Measurements from ENCODE around the gene GPER1. TPM values are rescaled to one million over a fixed set of nuclear protein-coding genes. Genes with fewer than 3 reads are reported as not detected.

GPER1 gene
- total and polyA plus RNA-seq, 2 donors (not counting 3 experiments of a cell fraction or from before 2014, with no cell fraction given), result 0.77 to 2.3 TPM

DNA sequence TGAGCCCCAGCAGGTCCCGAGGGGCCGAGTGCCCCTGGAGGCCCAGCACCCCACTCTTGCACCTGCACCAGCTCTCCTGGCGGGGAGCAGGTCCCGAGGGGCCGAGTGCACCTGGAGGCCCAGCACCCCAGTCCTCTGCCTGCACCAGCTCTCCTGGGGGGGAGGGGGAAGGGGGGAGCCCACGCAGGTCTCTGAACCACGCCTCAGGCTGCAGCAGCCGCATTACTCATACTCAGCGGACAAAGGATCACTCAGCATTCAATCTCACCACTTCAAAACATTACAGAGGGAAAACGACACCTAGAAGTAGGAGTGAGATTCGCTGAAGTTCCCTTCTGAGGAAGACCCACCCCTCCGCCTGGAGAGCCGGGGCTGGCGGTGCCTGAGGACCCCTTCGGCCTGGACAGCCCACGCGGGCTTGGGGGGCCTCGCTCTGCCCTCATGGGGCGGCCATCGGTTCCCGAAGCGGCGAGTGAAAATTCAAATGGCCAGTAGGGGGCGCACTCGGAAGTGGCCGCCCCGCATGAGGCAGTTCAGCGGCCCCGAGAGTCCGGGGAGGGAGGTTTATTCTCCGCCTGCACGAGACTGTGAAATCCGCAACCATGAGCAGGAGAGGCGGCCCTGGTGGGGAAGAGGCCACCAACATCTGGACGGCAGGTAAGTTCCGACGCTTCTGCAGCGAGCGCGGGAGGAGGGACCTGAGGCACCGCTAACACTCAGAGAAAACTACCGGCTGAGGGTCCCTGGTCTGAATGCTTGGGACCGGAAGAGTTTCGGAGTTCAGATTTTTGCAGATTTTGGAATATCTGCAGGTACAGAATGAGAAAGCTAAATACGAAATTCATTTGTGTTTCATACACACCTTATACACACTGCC lies 1.1 kb upstream of the GPER1 start:
- peak overlapping the region; percentile 78 for H2AFZ ChIP-seq (ENCODE audit: low read depth, low read length)
- H3K9me3 ChIP-seq (replicated peaks; ENCODE audit: control insufficient read depth, insufficient read depth, low read length), result no peaks in the 10 kb centered on the region
- H3K9me1 ChIP-seq (replicated peaks; ENCODE audit: control insufficient read depth, extremely low read depth, insufficient read depth, low read length), result no peaks in the 10 kb centered on the region
- peak overlapping the region; percentile 74 for H3K4me2 ChIP-seq (ENCODE audit: insufficient read depth, low read length)
- POLR2A ChIA-PET, result no interaction called here
- no TSS peak for BruUV-seq (replicated peaks)
- TF ChIP-seq, protein P1, sequence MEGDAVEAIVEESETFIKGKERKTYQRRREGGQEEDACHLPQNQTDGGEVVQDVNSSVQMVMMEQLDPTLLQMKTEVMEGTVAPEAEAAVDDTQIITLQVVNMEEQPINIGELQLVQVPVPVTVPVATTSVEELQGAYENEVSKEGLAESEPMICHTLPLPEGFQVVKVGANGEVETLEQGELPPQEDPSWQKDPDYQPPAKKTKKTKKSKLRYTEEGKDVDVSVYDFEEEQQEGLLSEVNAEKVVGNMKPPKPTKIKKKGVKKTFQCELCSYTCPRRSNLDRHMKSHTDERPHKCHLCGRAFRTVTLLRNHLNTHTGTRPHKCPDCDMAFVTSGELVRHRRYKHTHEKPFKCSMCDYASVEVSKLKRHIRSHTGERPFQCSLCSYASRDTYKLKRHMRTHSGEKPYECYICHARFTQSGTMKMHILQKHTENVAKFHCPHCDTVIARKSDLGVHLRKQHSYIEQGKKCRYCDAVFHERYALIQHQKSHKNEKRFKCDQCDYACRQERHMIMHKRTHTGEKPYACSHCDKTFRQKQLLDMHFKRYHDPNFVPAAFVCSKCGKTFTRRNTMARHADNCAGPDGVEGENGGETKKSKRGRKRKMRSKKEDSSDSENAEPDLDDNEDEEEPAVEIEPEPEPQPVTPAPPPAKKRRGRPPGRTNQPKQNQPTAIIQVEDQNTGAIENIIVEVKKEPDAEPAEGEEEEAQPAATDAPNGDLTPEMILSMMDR (IDR thresholded peaks at IDR 0.05; ENCODE audit: extremely low read depth in 1 of 2, insufficient read depth in 1 of 2, low read depth in 1 of 2, low read length in 2 of 2), result peak; percentile 85 to 90
- no peak for TF ChIP-seq JUN (IDR thresholded peaks at IDR 0.05; ENCODE audit: borderline replicate concordance, insufficient read depth, insufficient read length, low read depth)
- dilution Hi-C loops (cut with MboI; ENCODE audit: extremely low pct_ligation_motif_present, low sequenced_read_pairs) (no loop called here), intact Hi-C loops (cut with micrococcal nuclease) (loop anchor here (1.0 to 5.0 kb wide), 4 partner anchors 36 to 90 kb away; partner anchors contain the start of gene ZFAND2A)
- CTCF ChIA-PET, result interaction anchor here (0.6 to 3.7 kb wide), 28 partner anchors 8 to 116 kb away, joined by 3 to 65 read pairs (median 6); partner anchors contain the start of gene GPR146
- no peaks in the 10 kb centered on the region for H4K20me1 ChIP-seq (replicated peaks; ENCODE audit: control insufficient read depth, extremely low read depth, insufficient read depth, low read length)
- H3K36me3 ChIP-seq (ENCODE audit: control insufficient read depth in 2 of 2, extremely low read depth in 1 of 2, insufficient read depth in 2 of 2, low read length in 2 of 2), result no peaks in the 10 kb centered on the region
- peaks cover 21% of the 10 kb centered on the region for H3K4me1 ChIP-seq (ENCODE audit: control insufficient read depth, extremely low read depth, insufficient read depth, low read length)
- H3K27me3 ChIP-seq (ENCODE audit: control insufficient read depth in 2 of 2, insufficient read depth in 2 of 2, low read length in 2 of 2), result no peaks in the 10 kb centered on the region
- peak overlapping the region; percentile 54 for H3K27ac ChIP-seq (ENCODE audit: insufficient read depth, low read depth, low read length)
- FAIRE-seq (peak; percentile 77), DNase-seq (ENCODE audit: low read depth, low spot score) (peak; percentile 73)
- H3K9ac ChIP-seq (replicated peaks; ENCODE audit: extremely low read depth, insufficient read depth, low read length), result peak overlapping the region; percentile 46
- H3K79me2 ChIP-seq (ENCODE audit: control insufficient read depth, insufficient read depth, low read length), result no peaks in the 10 kb centered on the region
- H3K4me3 ChIP-seq (replicated peaks in 1 of 3; ENCODE audit: insufficient read depth in 1 of 3, low read depth in 1 of 3, low read length in 3 of 3), result peak overlapping the region; percentile 7 to 46 (median 36)

DNA sequence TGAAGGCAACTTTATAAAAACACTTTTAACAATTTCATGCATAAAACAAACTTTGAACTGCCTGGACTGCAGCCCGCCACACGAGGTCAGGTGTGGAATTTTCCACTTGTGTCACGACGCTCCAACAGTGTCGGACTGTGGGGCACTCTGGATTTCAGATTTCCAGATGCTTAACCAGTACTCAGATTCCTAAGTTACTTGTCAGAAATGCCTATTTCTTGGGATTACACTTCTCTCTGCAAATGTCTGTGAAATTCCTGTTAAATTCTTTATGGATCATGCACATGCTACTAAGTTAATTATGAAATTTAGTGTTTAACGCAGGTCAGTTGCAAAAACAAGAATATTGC lies 473 bp upstream of the GPER1 start:
- Histone ChIP-seq H3K9ac (replicated peaks; ENCODE audit: extremely low read depth, insufficient read depth, low read length) (no peak overlapping the region), H3K79me2 (ENCODE audit: control insufficient read depth, insufficient read depth, low read length) (no peaks in the 10 kb centered on the region), H3K9me1 (replicated peaks; ENCODE audit: control insufficient read depth, extremely low read depth, insufficient read depth, low read length) (no peaks in the 10 kb centered on the region), H3K4me3 (replicated peaks in 1 of 3; ENCODE audit: insufficient read depth in 1 of 3, low read depth in 1 of 3, low read length in 3 of 3) (no peak overlapping the region), H3K27me3 (ENCODE audit: control insufficient read depth in 2 of 2, insufficient read depth in 2 of 2, low read length in 2 of 2) (no peaks in the 10 kb centered on the region), H3K4me1 (ENCODE audit: control insufficient read depth, extremely low read depth, insufficient read depth, low read length) (peaks cover 21% of the 10 kb centered on the region), H4K20me1 (replicated peaks; ENCODE audit: control insufficient read depth, extremely low read depth, insufficient read depth, low read length) (no peaks in the 10 kb centered on the region), H3K9me3 (replicated peaks; ENCODE audit: control insufficient read depth, insufficient read depth, low read length) (no peaks in the 10 kb centered on the region), H3K27ac (ENCODE audit: insufficient read depth, low read depth, low read length) (no peak overlapping the region), H3K4me2 (ENCODE audit: insufficient read depth, low read length) (peak overlapping the region; percentile 74), H3K36me3 (ENCODE audit: control insufficient read depth in 2 of 2, extremely low read depth in 1 of 2, insufficient read depth in 2 of 2, low read length in 2 of 2) (peaks cover 0 to 2% of the 10 kb centered on the region in 2 experiments), H2AFZ (ENCODE audit: low read depth, low read length) (no peak overlapping the region)
- intact Hi-C loops (cut with micrococcal nuclease) (loop anchor here (1.0 to 5.0 kb wide), 4 partner anchors 35 to 89 kb away; partner anchors contain the start of gene ZFAND2A), dilution Hi-C loops (cut with MboI; ENCODE audit: extremely low pct_ligation_motif_present, low sequenced_read_pairs) (no loop called here)
- ChIA-PET CTCF (interaction anchor here (0.7 to 2.9 kb wide), 8 partner anchors 13 to 117 kb away, joined by 3 to 22 read pairs (median 8); a partner anchor contains a TSS), POLR2A (no interaction called here)
- FAIRE-seq (peak; percentile 63), DNase-seq (ENCODE audit: low read depth, low spot score) (no peak)
- BruUV-seq (replicated peaks), result no TSS peak
- no peak for TF ChIP-seq EZH2 (IDR thresholded peaks at IDR 0.05; ENCODE audit: borderline replicate concordance, low read depth, low read length, severe bottlenecking)
- no peak for TF ChIP-seq FOS (IDR thresholded peaks at IDR 0.05; ENCODE audit: borderline replicate concordance, insufficient read depth, low read length)
- no peak for TF ChIP-seq JUN (IDR thresholded peaks at IDR 0.05; ENCODE audit: borderline replicate concordance, insufficient read depth, insufficient read length, low read depth)
- no peak for TF ChIP-seq POLR2A (IDR thresholded peaks at IDR 0.05; ENCODE audit: low read depth, low read length)
- TF ChIP-seq GATA2 (IDR thresholded peaks at IDR 0.05; ENCODE audit: insufficient read depth, insufficient read length, low read depth, low read length), result no peak
- no peak for TF ChIP-seq MYC (IDR thresholded peaks at IDR 0.05; ENCODE audit: low read depth, low read length)
- TF ChIP-seq, protein P2, sequence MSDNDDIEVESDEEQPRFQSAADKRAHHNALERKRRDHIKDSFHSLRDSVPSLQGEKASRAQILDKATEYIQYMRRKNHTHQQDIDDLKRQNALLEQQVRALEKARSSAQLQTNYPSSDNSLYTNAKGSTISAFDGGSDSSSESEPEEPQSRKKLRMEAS (IDR thresholded peaks at IDR 0.05; ENCODE audit: insufficient read depth, insufficient read length), result no peak
- no peak for TF ChIP-seq POLR2AphosphoS5 (IDR thresholded peaks at IDR 0.05; ENCODE audit: insufficient read depth, low read depth, low read length)
- TF ChIP-seq, protein P1 (IDR thresholded peaks at IDR 0.05; ENCODE audit: extremely low read depth in 1 of 2, insufficient read depth in 1 of 2, low read depth in 1 of 2, low read length in 2 of 2), result no peak
